Measurements from ENCODE around the gene MYMX. TPM values are rescaled to one million over a fixed set of nuclear protein-coding genes. Genes with fewer than 3 reads are reported as not detected.
A peak's percentile ranks its signal among the peaks of the same experiment; 100 is the strongest.

The MYMX gene
- total and polyA plus RNA-seq, 2 of the 13 experiments (the other 11 are each of a cell fraction or from before 2014, with no cell fraction given), result not detected

GRCh38 chr6:44232676-44233566, 16.2 kb downstream of the MYMX start:
- WGBS (ENCODE audit: low lambda C conversion rate), result 94% methylated on average over 16 of the region's 16 CpGs
- H3K79me2 ChIP-seq (ENCODE audit: insufficient read depth, low read length), result no peaks in the 10 kb centered on the region
- no peak overlapping the region for H3K4me3 ChIP-seq (replicated peaks in 1 of 3; ENCODE audit: insufficient read depth in 1 of 3, low read depth in 2 of 3, low read length in 3 of 3)
- intact Hi-C loops (cut with micrococcal nuclease; ENCODE audit: unreplicated experiment) (no loop called here), in situ Hi-C loops (cut with HindIII; ENCODE audit: extremely low pct_ligation_motif_present, low pct_unique_long_range_greater_than_20kb) (no loop called here)
- POLR2A ChIA-PET, result interaction anchor here (3.7 kb wide), 1 partner anchor 9 kb away, joined by 20 read pairs; the partner anchor contains the start of gene SLC29A1
- H2AFZ ChIP-seq (ENCODE audit: low read length), result no peak overlapping the region
- H3K9me3 ChIP-seq (ENCODE audit: low read length), result no peaks in the 10 kb centered on the region
- CTCF ChIA-PET (ENCODE audit: low intra/inter-chr PET ratio, low total read pairs), result interaction anchor here (2.6 to 5.3 kb wide), 3 partner anchors 11 to 137 kb away, joined by 18 to 38 read pairs (median 36); partner anchors contain the start of gene SLC29A1
- no TSS peak for BruUV-seq (replicated peaks)
- FAIRE-seq (no peak), DNase-seq (ENCODE audit: low spot score) (no peak), ATAC-seq (no peak)
- H3K4me1 ChIP-seq (ENCODE audit: insufficient read depth, low read length), result peaks cover 53% of the 10 kb centered on the region
- no peak overlapping the region for H3K9ac ChIP-seq (ENCODE audit: insufficient read depth, low read depth, low read length)
- H3K27ac ChIP-seq (ENCODE audit: extremely low read length, insufficient read depth, low read length), result no peak overlapping the region
- TF ChIP-seq DZIP1 (CRISPR knock-in tag; IDR thresholded peaks at IDR 0.05) (peak; percentile 21; the same call in 1 of the 2 replicates), ATF5 (CRISPR knock-in tag; IDR thresholded peaks at IDR 0.05; ENCODE audit: low read depth) (no peak)
- H3K36me3 ChIP-seq (replicated peaks in 1 of 2; ENCODE audit: control insufficient read depth in 1 of 2, insufficient read depth in 2 of 2, low read length in 2 of 2), result peaks cover 11 to 24% of the 10 kb centered on the region in 2 experiments
- H4K20me1 ChIP-seq (ENCODE audit: insufficient read depth, low read length), result no peaks in the 10 kb centered on the region
- H3K4me2 ChIP-seq (ENCODE audit: low read depth, low read length), result no peak overlapping the region
- no peaks in the 10 kb centered on the region for H3K27me3 ChIP-seq (ENCODE audit: control insufficient read depth in 1 of 2, insufficient read depth in 2 of 2, low read length in 2 of 2)
